CD4-positive, alpha-beta T cell treated with Interleukin-21 for 1 hour (primary cell): Measurements from ENCODE around the gene CD248.
"Not testable (repeated sequence)": the region's sequence is repeated elsewhere in the genome, so short reads cannot be mapped to it uniquely, and the experiment has no call there.

Experiments used
- DNase-seq: peaks from one replicate; pipeline ENCODE4 v3.0.0-alpha.2; 2020

The CD248 gene

DNA sequence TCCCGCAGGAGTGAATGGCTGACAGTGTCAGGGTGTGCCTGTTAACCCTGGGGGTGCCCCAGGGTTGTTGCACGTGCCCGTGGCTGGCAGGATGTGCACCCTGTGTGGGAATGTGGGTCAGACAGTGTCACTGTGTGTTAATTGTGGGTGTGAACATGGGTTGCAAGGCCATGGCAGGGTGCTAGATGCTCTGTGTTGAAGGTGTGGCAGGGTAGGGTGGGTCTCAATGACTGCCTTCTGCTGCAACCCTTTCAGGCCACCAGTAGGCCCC is 11.1 kb upstream of the CD248 start:
- peak; percentile 69 for DNase-seq

DNA sequence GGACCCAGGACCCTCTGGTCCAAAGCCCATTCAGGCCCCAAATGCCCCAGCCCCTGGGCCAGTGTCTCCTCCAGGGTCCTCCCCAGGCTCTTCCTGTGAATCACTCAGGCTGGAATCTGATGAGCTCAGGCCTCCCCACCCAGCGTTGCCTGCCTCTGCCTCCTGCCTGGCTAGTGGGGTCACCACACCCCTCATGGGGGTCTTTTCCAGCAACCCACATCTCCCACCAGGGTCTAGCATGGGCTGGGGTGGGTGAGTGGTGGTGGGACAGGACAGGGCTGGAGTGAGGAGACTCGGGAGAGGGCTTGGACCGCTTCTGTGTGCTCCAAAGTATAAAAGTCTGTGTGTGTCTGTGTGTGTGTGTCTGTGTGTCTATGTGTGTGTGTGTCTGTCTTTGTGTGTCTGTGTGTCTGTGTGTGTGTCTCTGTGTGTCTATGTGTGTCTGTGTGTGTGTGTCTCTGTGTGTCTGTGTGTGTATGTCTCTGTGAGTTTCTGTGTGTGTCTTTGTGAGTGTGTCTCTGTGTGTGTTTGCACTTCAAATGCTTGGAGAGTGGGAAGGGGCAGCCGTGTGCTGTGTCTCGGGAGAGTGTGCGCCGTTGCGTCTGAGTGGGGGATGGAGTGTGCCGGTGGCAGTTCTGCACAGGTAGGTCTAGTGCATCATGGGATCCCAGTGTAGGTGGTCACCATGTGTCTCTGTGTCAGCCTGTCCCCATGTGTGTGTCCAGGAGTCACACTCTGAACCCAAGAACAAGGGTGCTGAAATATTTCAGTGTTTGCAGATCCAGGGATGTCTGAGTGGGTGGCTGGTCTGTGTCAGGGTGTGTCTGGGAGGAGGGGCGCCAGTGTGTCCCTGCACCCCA is 10.6 kb upstream of the CD248 start:
- no peak for DNase-seq

DNA sequence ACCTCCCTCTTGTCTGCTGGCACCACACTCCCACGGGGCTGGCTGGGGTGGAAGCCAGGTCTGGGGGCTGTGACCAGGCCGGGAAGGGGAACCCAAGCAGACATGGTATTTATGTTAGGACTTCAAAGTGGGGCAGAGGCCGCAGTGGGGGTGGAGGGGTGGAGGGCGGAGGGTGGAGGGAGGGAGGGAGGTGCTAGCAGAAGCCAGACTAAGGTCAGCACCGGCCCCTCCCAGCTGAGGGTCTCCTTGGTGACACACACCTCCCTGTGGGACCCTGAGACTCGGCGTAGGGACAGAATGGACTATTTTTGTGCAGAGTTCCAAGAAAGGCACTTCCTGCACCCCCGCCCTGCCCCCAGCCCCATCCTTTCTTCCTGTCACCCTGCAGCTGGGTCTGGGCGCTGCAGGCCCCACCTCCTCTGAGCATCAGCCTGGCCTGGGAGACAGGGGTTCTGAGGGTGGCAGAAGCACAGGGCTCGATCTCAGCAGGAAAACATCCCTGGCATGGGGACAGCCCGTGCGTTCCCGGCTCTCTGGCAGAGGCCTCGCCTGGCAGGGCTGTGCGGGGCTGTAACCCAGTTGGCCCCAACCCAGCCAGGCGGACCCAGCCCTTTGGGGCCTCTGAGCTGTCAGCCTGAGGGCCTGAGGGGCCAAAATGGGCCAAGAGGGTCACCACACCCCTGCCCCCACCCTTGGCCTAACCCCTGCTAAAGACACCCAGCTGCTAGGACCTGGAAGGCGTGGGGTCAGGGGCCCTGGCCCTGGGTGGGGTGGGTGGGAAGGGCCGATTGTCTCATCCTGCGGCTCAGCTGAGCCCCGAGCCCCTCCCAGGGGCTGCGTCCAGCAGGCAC is 9.6 kb upstream of the CD248 start:
- peak; percentile 36 for DNase-seq

DNA sequence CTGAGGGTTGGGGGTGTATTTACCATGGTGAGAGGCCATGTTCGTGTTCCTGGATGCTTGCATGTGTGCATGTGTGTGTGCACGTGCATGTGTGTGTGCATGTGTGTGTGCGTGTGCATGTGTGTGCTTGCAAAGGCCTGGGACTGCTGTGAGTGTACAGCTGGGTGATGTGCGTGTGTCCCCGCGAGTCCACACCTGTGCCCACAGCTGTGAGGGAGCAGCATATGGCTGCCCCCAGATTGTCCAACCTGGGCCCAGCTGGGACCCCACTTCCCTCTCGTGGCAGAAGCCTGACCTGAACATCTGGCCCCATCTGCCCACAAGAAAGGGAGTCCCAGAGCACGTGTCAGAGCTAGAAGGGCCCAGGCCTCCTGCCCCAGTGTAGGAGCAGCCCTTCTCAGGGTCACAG is 8.4 kb upstream of the CD248 start:
- DNase-seq, result no peak

DNA sequence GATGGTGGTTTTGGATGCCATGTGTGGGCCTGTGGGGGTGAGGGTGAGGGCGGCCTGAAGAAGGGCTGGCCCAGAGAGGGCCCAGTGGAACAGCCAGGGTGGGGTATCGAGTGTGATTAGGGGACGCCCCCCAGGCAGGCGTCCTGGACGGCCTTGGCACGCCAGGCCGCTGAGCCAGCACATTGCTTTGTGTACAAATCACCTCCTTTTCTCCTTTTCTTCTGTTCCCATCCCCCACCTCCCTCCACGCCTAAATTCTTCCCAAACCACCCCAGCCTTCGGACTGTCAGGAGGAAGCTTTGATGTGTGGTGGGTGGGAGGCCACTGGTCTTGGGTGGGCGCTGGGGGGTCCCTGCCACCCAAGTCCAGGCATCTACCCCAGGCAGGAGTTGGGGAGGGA is 7.8 kb upstream of the CD248 start:
- DNase-seq, result no peak

DNA sequence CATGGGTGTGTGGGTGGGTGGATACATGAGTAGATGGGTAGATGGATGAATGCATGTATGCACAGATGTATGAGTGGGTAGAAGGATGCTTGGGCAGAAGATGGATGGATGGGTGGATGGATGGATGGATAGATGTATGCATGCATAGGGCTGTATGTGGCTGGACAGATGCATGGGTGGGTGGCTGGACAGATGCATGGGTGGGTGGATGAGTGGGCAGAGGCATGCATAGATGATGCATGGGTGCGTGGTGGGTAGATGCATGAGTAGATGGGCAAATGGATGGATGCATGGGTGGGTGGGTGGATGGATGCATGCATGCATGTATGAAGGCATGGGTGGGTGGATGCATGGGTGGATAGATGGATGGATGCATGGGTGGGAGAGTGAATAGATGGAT is 6.8 kb upstream of the CD248 start:
- no peak for DNase-seq

DNA sequence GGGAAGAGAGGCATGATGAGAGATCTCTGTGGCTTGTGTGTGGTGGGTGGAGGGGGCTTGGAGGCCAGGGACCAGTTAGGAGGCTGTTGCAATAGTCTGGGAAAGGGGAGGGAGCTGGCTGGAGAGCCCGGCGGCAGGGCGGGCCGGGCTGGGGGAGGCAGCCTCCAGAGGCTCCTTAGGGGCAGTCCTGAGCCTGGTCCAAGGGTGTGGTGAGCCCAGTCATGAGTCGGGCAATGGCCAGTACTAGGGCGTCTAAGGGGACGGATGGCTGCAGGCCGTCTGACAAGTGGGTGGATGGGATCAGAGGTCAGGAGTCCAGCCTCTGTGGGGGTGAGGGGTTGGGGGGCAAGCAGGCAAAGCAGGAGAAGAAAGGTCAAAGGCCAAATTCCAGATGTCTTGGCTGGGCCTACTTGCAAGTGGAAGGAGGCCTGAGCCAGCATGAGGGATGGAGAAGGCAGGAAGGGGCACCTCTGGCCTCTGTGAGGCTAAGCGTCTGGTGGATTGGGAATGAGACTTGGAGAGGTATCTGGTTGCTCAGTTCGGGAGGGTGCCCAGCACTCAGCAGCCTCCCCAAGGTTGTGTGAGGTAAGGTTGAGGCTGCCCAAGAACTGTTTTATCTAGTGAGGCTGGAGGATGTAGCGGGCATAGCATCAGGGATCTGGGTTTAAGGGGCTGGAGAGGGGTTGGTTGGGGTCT is 6.0 kb upstream of the CD248 start:
- DNase-seq, result no peak

DNA sequence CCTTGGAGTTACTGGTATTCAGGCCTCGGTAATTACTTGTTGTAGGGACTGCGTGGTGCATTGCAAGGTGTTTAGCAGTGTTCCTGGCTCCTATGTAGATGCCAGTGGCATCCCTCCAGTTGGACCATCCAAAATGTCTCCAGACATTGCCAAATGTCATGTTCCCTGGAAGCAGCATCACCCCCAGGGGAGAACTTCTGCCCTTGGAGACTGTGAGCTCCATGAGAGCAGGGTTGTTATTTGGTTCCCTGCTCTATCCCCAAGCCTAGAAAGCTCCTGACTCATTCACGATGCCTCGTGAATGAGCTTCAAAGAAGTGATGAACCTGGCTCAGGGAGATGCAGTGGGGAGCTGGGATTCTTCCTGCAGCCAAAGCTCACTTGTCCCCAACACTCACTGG is 4.8 kb upstream of the CD248 start:
- no peak for DNase-seq

DNA sequence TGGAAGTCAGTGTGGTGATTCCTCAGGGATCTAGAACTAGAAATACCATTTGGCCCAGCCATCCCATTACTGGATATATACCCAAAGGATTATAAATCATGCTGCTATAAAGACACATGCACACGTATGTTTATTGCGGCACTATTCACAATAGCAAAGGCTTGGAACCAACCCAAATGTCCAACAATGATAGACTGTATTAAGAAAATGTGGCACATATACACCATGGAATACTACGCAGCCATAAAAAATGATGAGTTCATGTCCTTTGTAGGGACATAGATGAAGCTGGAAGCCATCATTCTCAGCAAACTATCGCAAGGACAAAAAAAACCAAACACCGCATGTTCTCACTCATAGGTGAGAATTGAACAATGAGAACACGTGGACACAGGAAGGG is 3.9 kb upstream of the CD248 start:
- DNase-seq, result not testable (repeated sequence)

DNA sequence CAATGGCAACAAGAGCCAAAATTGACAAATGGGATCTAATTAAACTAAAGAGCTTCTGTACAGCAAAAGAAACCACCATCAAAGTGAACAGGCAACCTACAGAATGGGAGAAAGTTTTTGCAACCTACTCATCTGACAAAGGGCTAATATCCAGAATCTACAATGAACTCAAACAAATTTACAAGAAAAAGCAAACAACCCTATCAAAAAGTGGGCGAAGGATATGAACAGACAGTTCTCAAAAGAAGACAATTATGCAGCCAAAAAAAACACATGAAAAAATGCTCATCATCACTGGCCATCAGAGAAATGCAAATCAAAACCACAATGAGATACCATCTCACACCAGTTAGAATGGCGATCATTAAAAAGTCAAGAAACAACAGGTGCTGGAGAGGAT is 3.4 kb upstream of the CD248 start:
- DNase-seq, result not testable (repeated sequence)

DNA sequence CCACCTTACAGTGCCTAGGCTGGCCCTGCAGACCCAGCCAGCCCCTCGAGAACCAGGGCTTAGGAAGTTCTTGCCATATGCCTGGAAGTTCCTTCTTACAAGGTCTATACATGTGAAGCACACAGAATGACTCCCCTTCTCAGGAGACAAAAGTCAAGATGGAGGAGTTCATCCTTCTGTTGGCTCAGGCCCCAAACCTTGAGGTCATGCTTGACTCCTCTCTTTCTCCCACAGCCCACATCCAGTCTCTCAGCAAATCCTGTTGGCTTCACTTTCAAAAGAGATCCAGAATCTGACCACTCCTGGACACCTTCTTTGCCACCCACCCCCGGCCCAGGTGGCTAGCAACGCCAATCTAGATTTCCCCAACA is 1.7 kb upstream of the CD248 start:
- DNase-seq, result no peak

DNA sequence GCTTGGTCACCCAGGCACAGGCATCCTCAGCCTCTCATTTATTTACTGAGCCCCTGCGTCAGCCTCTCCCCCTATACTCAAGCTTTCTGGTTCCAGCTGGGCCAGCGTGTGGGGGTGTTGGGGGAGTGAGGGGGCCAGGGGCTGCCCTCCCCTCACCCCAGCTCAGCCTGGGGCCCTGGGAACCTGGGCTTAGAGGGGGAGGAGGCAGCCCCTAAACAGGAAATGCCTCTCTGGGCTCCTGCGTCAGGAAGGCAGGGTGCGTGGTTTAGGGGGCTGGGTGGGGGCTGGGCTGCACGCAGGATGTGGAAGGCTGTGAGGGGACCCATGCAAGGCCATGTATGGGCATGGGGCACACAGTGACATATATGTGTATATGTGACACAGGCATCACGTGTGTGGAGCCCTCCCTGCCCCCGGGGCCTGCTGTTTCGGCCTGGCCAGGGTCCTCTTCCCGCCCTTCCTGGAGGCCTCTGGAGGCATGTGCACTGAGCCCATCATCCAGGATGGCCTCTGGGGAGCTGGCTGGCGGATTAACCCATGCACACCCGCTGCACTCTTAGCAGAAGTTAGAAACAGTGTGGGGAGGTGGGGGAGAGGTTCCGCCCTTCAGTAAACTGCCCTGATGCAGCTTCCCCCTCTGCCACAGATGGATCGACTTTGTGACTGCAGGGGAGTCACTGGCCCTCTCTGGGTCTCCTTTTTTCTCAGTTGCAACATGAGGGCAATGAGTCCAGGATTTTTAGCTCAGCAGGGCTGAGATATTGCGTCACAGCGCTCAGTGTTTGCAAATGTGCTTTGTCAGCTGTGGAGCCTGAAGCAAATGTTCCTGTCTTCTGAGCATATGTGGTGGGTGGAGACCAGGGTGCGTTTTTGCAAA is 1.1 kb upstream of the CD248 start:
- DNase-seq, result peak; percentile 74

DNA sequence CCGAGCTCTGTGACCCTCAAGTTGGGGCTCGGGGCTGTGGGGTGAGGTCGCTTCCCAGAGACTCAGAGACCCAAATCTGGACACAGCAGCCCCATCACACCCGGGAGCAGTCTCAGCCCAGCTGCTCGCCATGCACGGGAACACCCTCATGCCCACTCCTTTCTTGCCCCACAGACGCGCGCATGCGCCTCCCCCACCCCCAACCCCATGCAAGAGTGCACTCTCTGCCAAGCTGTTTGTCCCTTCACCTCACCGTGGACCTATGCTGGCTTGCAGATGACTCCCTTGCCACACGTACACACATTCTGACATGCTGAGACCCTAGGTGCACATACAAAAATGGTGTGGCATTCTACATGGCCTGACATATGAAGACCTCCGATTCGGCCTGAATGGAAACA is 478 bp upstream of the CD248 start:
- peak; percentile 41 for DNase-seq

DNA sequence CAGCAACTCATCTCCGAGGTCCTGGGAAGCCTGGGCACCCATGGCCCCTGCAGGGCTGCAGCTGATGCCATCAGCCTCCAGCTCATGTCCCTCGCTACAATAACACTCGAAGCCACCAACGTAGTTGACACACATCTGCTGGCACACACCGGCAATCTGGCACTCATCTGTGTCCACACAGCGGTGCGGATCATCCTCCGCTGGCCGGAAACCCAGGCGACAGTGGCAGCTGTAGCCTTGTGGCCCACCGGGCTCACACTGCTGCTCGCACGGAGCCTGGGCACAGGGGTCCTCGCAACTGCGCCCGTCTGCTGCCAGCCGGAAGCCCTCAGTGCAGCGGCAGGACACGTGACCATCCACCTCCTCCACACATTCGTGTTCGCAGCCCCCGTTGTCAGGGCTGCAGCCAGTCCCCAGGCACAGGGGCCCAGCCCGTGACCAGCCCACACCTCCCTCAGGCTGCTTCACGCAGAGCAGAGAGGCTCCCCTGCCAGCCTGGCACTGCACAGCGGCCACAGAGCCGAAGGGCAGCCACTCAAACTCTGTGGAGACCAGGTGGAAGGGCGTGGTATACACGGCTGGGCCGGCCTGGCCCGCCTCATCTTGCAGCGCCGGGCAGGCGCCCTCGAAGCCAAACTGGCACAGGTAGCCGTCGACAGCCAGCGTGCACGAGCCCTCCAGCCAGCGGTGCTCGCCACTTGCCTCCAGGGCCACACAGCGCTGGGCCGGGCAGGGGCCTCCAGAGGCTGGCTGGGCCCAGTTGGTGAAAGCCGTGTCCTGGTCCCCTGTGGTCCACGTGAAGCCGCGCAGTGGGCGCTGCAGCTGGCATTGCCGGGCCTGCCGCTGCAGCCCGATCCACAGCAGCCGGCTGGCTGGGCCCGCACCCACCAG is 678 bp downstream of the CD248 start:
- no peak for DNase-seq

DNA sequence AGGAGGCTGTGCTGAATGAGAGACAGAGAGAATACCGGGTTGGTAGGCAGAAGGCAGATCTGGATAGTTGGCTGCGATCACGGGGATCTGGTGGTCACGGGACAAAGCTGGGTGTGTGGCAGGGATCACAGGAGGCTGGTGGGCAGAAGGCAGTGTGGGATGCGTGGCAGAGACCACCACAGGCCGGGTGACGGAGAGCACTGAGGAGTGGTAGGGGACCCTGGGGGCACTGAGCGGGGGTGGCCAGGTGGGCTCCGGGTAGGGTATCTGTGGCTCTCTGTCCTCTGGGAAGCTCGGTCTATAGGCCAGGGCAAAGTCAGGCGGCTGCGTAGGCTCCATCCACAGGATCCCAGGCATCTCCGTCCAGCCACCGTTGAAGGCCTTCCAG is 1.4 kb downstream of the CD248 start:
- no peak for DNase-seq

DNA sequence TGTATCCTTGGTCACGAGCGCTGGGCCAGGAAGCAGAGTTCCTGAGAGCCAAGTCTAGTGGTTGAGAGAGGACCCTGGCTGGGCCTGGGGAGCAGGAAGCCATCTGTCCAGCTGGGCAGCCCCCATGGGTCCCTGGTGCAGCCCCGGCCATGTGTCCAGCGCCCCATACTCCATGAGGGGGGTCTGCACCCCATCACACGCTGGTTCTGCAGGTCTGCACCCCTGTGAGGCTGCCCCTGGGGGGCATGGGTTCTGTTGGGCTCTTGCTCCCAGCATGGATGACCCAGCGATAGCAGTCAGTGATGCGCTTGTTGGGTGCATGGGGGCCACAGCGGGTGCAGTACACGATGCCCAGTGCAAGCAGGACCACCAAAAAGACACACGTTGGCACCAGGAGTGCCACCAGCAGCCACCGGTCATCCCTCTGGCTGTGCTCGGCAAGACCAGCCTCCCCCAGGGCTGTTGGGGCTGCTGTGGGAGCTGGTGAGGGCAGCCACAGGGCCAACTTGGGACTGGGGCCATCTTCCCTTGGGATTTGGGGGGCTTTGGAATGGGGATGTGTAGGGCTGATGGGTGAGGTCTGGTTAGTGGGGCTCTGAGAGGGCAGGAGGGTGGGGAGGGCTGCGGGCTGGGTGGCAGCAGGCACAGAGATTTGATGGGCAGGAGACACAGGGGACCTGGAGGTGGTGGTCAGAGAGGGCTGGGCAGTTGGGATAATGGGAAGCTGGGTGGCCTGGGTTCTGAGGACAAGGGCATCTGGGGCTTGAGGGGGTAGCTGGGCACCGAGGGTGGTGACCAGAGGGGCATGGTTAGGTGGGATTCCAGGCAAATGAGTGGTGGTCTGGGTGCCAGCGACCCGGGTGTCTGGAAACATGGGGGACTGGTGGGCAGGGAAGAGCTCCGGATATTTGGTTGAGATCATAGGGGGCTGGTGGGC is 2.0 kb downstream of the CD248 start:
- no peak for DNase-seq

DNA sequence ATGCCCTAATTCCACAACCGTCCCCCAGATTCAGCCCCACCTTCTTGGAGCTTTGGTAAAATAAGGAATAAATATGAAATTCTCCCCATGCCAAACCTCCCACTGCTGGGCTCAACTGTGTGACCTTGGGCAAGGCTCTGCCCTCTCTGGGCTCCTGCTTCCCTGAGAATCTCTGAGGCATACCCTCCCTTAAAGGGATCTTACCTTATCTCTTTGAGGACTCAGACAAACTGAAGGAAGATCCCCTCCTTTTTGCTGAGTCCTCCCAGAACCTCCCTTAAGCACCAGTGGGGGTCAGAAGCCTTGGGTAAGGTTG is 2.7 kb downstream of the CD248 start:
- DNase-seq, result no peak

DNA sequence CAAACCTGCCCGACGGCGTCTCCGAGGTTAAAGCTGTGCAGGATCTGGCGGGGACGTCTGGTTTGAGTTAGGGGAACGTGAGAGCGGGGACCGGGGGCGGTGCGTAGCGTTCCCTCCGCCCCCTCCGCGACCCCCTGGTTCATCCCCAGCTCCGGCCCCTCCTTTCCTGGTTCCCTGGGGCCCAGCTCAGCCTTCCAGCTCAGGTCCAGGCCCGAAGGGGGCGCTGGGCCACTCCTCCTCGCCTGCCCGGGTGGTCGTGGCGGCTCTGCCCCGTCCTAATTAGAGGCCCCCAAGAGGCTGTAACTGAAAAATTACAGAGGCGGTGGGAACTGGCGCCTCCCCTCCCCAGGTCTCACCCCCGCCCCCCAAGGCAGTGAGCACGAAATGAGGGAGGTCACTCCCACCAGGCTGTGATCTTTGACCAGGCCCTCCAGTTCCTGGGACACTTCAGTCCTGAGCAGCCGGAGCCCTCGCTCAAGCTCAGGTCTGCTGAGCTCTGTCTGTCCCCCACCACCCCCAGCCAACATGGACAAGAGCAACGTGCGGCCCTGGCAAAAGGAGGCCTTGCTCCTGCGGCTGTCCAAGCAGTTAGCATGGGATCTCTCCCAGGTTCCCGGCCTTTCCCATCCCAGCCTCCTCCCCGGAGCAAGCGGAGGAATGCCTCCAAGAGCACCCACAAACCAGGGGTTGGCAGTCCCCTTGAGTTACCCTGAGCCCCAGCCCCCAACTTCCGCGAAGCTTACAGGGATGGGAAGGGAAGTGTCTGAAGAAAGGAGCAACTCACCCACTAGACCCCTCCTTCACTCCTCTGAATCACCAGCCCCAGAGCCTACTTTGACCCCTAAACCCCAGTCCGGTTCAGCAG is 3.3 kb downstream of the CD248 start:
- no peak for DNase-seq

DNA sequence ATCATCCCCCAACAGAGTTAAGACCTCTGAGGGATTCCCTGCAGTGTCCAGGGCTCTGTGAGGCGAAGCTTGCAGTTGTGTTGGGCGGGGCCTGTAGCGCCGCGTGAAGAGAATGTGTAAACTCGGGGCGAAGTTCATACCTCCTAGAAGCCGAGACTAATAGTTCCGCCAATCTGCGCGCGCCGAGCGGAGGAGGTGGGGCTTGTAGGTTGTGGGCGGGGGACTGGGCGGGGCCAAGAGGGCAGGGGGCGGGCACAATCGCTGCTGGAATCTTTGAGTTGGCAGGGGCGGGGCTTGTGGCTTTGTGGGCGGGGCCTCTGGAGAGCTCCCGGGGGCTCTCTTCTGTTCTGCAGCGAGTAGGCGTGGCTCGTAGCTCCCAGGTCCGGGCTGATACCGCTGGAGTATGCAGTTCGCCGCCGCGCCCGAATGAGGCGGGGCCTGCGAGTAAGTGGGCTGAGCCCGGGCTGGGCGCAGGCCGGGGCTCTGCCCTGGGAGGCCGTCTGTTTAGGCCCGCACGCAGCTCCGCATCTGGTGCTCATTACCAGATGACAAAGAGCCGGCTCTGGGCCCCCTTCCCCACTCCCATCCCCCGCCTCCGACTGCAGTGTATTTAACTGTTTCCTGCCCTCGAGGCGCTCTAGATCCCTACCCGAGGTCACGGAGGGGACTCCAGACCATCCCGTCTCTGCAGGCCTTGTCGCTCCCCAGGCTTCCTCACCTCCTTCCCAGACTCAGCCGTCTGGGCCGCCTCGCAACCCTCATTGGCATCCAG is 4.1 kb downstream of the CD248 start:
- DNase-seq, result peak; percentile 98
